ENCODE measurements around the gene KLHL29.

KLHL29 gene

DNA sequence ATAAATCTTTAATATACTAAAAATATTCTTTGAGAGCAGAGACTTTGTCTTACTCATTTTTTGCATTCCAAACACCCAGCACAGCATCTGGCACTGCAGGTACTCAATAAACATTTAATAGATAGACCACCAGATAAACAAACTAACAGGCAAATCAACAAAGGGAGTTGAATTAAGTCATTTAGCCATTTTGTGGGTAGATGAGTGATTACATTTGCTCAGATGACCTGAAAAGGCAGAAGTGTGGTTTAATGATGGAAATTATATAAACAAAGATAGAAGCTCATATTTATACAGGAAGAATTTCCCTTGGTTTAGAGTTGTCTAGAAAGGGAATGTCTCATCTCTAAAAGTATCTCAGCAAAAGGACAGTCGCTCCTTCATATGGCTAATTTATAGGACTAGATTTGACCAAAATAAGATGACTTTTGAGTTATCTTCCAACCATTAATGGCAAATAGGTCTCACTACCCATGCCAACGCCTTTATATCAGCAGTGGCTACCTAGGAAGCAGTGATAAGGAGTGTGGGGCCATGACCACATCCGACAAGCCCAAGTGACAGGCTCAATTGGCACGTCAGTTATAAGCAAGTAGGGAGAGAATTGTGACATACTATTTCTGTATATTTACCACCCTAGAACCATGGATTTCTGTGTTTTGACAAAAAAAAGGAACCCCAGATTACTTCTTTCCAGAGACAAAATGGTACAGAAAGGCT lies 368.5 kb downstream of the KLHL29 start:
- no peak for DNase-seq

DNA sequence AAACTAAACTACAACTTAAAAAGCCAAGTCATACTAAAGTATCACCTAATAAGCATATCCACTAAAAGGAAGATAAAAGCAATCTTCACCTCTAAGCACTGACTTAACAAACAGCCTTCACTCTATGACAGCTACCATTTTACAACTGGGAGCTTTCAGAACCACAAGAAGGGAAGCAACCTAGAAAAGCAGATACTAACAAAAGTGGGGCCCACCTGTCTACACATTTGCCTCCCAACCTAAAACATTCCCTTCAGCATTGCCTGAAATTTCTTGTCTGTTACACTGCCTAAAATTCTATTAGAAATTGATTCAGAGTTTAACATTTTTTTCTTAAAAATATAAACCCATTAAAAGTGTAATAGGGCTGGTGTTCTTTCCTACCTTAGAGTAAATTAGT lies 370.0 kb downstream of the KLHL29 start:
- no peak for DNase-seq

DNA sequence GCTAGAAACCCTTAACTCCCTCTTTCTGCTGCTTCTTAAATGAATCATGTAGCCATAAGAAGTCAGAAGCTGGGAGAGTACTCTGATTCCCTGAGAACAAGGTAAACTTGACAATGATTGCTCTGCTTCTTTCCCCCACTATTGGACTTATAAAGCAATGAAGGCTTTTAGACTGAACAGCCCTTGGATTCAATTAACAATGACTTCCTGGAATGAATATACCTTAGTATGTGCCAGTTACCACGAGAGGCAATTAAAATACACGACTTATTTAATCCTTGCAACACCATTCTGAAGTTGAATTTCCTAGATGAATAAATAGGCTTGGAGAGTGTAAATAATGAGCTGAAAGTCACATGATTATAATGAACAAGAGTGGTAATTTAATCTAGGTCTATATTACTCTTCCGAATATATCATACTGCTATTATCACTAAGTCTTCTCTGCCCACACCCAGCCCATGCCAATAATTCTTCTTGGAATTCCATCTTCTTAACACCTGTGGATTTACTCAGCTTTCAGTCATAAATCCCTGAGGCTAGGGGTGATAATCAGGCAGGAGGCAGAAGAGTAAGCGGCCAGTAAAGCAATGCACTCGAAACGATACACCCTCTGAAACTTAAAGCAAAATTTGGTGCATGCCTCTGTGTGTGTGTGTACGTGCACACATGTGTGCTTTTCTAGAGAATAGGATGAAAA lies 371.8 kb downstream of the KLHL29 start:
- no peak for DNase-seq

DNA sequence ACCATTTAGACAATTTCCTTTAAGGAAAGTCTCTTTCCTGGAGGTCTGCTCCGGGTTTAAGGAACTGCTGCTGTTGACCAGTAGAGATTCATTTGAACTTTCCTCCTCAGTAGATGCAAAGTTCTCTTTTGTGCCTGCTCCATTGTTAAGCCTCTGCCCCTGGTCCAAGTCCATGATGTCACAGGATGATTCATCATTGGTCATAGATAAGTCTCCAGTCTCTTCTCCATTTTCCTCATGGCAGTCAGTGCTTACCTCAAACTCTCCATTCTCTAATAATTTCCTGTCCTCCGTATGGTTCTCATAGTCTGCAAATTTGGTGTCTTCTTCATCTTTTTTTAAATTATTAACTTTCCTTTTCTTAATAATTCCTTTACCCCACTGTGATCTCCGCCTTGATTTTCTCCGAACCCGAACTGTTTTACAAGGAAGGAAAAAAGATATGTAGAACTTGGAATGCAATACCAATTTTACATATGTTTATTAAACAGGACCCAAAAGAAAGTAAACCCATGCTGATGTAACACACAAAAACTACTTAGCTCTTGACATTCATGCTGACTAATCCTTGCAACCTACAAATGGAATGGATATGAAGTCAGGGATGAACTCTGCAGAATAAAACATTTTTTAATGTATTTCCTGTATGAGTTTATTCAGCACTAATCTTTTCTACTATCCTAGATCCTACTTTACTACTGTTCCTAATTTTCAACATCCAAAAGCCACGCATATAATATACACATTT lies 372.9 kb downstream of the KLHL29 start:
- no peak for DNase-seq
